ENCODE results near the gene CYP17A1.
"Not testable (repeated sequence)": the region's sequence is repeated elsewhere in the genome, so short reads cannot be mapped to it uniquely, and the experiment has no call there.

The CYP17A1 gene

GRCh38 chr10:102834143-102834542 lies 3.1 kb downstream of the CYP17A1 start:
- DNase-seq, result no peak

GRCh38 chr10:102832987-102833386 lies 4.2 kb downstream of the CYP17A1 start:
- DNase-seq, result no peak

- DNase-seq, result no peak
Observed at GRCh38 chr10:102832248-102832647, 5.0 kb downstream of the CYP17A1 start.

- DNase-seq, result no peak
Observed at GRCh38 chr10:102831322-102832071, 5.7 kb downstream of the CYP17A1 start.

GRCh38 chr10:102827597-102827975 lies 9.6 kb downstream of the CYP17A1 start:
- DNase-seq, result no peak

GRCh38 chr10:102826148-102826796 lies 10.9 kb downstream of the CYP17A1 start:
- no peak for DNase-seq

- no peak for DNase-seq
Observed at GRCh38 chr10:102824664-102825063, 12.5 kb downstream of the CYP17A1 start.

GRCh38 chr10:102822222-102822621 lies 15.0 kb downstream of the CYP17A1 start:
- DNase-seq, result no peak

- not testable (repeated sequence) for DNase-seq
Observed at GRCh38 chr10:102820008-102820407, 17.2 kb downstream of the CYP17A1 start.

GRCh38 chr10:102819054-102819453 lies 18.2 kb downstream of the CYP17A1 start:
- DNase-seq, result no peak

GRCh38 chr10:102817175-102817574 lies 20.0 kb downstream of the CYP17A1 start:
- DNase-seq, result no peak

GRCh38 chr10:102815790-102816549 lies 21.2 kb downstream of the CYP17A1 start:
- no peak for DNase-seq

- no peak for DNase-seq
Observed at GRCh38 chr10:102814873-102815661, 22.1 kb downstream of the CYP17A1 start.

- DNase-seq, result no peak
Observed at GRCh38 chr10:102814453-102814871, 22.8 kb downstream of the CYP17A1 start.

- DNase-seq, result no peak
Observed at GRCh38 chr10:102813734-102814452, 23.3 kb downstream of the CYP17A1 start.

- DNase-seq, result no peak
Observed at GRCh38 chr10:102813017-102813541, 24.1 kb downstream of the CYP17A1 start.

GRCh38 chr10:102812231-102812876 lies 24.9 kb downstream of the CYP17A1 start:
- no peak for DNase-seq

GRCh38 chr10:102811346-102811745 lies 25.9 kb downstream of the CYP17A1 start:
- DNase-seq, result no peak

- no peak for DNase-seq
Observed at GRCh38 chr10:102808380-102808779, 28.8 kb downstream of the CYP17A1 start.

- no peak for DNase-seq
Observed at GRCh38 chr10:102804382-102805055, 32.7 kb downstream of the CYP17A1 start.
